NCI-H2227 (cell line): ENCODE measurements around the gene RNU11.
"Not testable (repeated sequence)": the region's sequence is repeated elsewhere in the genome, so short reads cannot be mapped to it uniquely, and the experiment has no call there.

Source experiments
- DNase-seq: peaks from one replicate; lab custom pipeline; 2025; ENCODE audit not compliant: unreplicated experiment; lab: John Stamatoyannopoulos, UW

The RNU11 gene

GRCh38 chr1:28656335-28656734 lies 7.9 kb downstream of the RNU11 start:
- no peak for DNase-seq

- DNase-seq = no peak
These were observed 15.6 kb downstream of the RNU11 start for GRCh38 chr1:28663871-28664470.

GRCh38 chr1:28666806-28667205 lies 18.4 kb downstream of the RNU11 start:
- DNase-seq = no peak

GRCh38 chr1:28668191-28668955 lies 20.0 kb downstream of the RNU11 start, which contains the start of gene GMEB1:
Gene GMEB1 (plus strand): TSS chr1:28668784. CDS start chr1:28683613, 14,829 bp downstream.
- DNase-seq = peak; percentile 95

- DNase-seq = peak; percentile 94
These were observed 20.7 kb downstream of the RNU11 start for GRCh38 chr1:28668956-28669723.

GRCh38 chr1:28671254-28671780 lies 22.9 kb downstream of the RNU11 start:
- DNase-seq = no peak

- not testable (repeated sequence) for DNase-seq
These were observed 24.6 kb downstream of the RNU11 start for GRCh38 chr1:28672971-28673370.

- DNase-seq = peak; percentile 77
These were observed 27.5 kb downstream of the RNU11 start for GRCh38 chr1:28675924-28676257.

GRCh38 chr1:28680151-28680550 lies 31.8 kb downstream of the RNU11 start:
- DNase-seq = no peak

GRCh38 chr1:28682840-28683239 lies 34.4 kb downstream of the RNU11 start:
- no peak for DNase-seq

GRCh38 chr1:28684937-28685336 lies 36.5 kb downstream of the RNU11 start:
- DNase-seq = no peak

- DNase-seq = not testable (repeated sequence)
These were observed 43.2 kb downstream of the RNU11 start for GRCh38 chr1:28691627-28692026.
